AG09309 (cell line): ENCODE data around the gene NPEPPS.
"Not testable (repeated sequence)": the region's sequence is repeated elsewhere in the genome, so short reads cannot be mapped to it uniquely, and the experiment has no call there.

Source experiments
- DNase-seq: peaks from one replicate; pipeline ENCODE4 v3.0.0-alpha.2; 2010; ENCODE audit warnings: low read depth
- H3K4me3 ChIP-seq: 2 replicates; pipeline ENCODE4 v1.5.1; 2011; ENCODE audit warnings: mild to moderate bottlenecking, low read depth, low read length, moderate library complexity; ENCODE audit not compliant: control insufficient read depth
- TF ChIP-seq, protein P1 (sequence below): IDR thresholded peaks from 2 replicates; pipeline ENCODE4 v1.5.1; 2011; ENCODE audit warnings: mild to moderate bottlenecking, low read depth, low read length, inconsistent platforms; ENCODE audit not compliant: insufficient read depth, control insufficient read depth; ENCODE audit errors: missing control alignments

Gene NPEPPS, protein sequence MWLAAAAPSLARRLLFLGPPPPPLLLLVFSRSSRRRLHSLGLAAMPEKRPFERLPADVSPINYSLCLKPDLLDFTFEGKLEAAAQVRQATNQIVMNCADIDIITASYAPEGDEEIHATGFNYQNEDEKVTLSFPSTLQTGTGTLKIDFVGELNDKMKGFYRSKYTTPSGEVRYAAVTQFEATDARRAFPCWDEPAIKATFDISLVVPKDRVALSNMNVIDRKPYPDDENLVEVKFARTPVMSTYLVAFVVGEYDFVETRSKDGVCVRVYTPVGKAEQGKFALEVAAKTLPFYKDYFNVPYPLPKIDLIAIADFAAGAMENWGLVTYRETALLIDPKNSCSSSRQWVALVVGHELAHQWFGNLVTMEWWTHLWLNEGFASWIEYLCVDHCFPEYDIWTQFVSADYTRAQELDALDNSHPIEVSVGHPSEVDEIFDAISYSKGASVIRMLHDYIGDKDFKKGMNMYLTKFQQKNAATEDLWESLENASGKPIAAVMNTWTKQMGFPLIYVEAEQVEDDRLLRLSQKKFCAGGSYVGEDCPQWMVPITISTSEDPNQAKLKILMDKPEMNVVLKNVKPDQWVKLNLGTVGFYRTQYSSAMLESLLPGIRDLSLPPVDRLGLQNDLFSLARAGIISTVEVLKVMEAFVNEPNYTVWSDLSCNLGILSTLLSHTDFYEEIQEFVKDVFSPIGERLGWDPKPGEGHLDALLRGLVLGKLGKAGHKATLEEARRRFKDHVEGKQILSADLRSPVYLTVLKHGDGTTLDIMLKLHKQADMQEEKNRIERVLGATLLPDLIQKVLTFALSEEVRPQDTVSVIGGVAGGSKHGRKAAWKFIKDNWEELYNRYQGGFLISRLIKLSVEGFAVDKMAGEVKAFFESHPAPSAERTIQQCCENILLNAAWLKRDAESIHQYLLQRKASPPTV

DNA sequence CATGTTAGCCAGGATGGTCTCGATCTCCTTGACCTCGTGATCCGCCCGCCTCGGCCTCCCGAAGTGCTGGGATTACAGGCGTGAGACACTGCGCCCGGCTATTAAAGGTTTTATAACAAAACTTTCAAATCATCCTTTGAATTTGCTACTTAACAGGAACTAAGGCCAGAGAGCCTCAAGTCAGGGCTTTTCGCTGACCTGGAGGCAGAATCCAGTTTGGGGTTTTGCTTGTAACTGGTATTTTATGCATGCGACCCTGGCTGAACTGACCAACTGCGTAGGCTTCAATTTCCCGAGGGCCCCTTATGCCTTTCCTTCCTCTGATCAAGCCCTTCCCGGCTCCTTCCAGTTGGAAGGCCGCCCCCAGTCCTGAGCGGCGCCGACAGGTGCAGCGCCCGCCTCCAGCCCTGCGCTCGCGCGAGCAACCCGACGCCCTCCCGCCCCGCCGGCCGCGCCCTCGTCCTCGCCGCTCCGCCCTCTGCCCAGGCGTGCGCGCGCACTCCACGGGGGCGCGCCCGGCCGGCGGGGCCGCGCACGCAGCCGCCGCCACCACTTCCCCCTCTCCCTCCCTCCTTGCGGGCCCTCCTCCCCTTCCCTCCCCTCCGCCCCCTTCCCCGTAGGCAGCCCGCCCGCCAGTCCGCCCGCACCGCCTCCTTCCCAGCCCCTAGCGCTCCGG is at the start of gene NPEPPS:
NPEPPS (plus strand) TSS at position 552 of the 676 bp plus-strand sequence. CDS start 193 bp downstream, outside the sequence.
- DNase-seq = peak; percentile 32
- peak within 1 kb of the TSS; percentile 61 for H3K4me3 ChIP-seq

DNA sequence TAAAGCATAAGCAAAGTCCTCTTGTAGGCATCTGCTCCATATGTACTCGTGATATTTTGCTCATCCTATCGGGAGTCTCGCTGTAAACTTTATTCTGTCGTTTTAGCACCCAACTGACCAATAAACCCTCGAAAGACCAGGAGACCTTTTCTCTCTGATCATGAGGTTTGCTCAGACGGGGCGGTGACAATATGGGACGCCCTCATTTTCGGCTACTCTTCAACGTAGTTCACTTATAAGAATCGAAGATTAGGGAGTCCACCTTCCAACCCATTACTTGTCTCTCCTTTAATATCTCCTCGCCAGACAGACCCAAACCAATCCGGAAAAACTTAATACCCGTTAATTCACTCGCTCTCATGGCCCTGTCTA is 39.1 kb upstream of the NPEPPS start:
- not testable (repeated sequence) for DNase-seq
- peak overlapping the region; percentile 60 for H3K4me3 ChIP-seq

DNA sequence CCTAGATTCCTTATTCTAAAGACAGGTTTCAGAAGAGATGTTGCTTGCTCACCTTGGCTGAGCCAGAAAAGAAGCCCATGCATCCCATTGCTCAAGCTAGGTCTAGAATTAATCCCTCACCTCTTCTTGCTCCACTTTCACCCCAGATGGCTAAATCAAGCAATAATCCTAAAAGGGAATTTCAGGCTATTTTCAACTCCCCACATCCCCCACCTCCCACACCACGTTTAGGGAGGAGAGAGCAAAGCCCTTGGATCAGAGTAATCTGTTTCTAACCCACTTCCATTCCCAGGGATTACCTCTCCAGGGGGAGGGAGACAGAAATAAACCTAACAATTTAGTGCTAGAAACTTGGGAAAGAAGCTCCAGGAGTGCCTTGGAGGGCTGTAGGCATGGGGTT is 31.8 kb upstream of the NPEPPS start:
- DNase-seq, H3K4me3 ChIP-seq: not testable (repeated sequence)

DNA sequence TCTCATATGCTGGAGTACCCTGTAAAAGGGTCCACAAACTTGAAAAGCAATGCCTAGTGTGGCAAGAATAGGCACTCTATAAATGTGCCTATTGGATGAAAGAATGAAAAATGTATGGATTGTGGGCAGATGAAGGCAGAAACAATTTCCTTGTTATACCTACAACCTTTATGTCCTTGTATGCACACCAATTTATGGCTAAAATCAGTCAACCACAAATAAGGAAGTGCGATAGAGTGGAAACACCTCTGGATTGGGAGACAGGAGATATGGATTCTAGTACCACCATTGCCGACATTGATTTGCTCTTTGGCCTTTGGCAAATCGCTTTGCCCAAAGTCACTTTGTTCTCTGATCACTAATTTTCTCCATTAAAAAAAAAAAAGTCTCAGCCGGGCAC is 31.4 kb upstream of the NPEPPS start:
- DNase-seq, H3K4me3 ChIP-seq: not testable (repeated sequence)

DNA sequence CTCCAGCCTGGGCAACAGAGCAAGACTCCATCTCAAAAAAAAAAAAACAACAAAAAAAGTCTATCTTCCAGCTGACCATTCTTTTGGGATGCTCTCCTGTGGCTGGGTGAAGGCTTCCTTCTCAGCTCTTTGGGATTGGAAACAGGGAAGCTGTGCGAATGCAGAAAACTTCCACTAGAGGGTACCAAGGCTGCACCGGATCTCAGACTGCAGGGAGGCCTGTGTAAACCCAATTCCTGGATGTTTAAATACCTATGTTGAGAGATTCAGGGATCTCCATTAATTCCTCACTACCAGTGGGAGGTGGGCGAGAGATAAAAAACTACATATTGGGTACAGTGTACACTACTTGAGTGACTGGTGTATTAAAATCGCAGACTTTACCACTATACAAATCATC is 30.3 kb upstream of the NPEPPS start:
- TF ChIP-seq, protein P1, sequence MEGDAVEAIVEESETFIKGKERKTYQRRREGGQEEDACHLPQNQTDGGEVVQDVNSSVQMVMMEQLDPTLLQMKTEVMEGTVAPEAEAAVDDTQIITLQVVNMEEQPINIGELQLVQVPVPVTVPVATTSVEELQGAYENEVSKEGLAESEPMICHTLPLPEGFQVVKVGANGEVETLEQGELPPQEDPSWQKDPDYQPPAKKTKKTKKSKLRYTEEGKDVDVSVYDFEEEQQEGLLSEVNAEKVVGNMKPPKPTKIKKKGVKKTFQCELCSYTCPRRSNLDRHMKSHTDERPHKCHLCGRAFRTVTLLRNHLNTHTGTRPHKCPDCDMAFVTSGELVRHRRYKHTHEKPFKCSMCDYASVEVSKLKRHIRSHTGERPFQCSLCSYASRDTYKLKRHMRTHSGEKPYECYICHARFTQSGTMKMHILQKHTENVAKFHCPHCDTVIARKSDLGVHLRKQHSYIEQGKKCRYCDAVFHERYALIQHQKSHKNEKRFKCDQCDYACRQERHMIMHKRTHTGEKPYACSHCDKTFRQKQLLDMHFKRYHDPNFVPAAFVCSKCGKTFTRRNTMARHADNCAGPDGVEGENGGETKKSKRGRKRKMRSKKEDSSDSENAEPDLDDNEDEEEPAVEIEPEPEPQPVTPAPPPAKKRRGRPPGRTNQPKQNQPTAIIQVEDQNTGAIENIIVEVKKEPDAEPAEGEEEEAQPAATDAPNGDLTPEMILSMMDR = peak; percentile 53
- not testable (repeated sequence) for H3K4me3 ChIP-seq, DNase-seq

DNA sequence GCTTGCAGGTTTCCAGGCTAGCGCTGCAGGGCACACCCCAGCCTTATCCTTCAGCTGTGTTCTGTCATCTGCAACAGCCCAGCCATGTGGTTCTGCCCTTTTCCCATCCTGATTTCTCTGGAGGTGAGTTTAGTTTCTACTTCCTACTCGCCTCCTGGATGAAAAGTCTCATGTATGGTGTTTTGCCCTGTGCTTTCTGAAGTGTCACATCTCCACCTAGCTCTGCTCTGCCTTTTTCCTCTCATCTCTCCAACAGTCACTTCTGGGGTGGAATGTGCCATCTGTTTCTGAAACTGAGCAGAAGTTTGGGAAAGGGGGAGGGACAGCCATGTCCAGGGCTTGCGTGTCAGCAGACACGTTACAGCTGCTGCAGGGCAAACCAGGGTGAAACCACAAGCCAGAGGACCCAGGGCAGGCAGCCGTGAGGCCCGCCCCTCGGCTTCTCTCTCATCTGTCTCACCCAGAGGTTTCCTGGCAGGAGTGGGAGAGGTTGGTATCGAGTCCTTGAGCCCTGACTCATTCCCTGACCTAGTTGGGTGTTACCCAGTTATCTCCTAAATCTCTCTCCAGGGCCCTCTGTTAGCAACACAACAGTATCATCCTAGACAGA is 28.7 kb upstream of the NPEPPS start:
- not testable (repeated sequence) for DNase-seq, H3K4me3 ChIP-seq

DNA sequence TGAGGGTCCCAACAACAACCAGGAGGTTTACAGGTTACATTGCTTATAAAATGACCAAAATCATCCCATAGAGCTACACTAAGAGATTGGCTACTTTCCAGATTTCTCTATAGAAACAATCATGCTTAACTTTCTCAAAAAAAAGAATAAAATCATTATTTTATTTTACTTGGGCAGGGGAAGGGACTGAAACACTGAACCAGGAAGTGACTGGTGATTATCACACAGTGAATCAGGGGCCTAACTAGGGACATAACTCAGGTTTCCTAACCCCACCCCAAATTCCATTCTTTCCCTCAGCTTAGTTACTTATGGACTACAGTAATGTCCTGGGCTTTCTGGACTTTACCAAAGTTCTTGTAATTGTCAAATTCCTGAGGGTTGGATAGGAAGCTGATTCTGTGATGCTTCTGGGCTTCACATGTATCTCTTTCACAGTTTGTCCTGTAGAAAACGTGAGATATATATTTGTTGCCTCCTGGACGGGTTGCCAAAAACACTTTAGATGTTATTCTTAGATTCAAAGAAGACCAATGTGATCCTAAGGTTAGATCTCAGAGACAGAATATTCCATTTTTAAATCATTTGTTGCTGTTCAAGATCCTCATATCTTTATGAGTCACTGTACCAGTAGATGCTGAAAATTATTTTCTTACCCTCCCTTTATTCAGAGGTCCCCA is 28.0 kb upstream of the NPEPPS start:
- not testable (repeated sequence) for DNase-seq, H3K4me3 ChIP-seq

DNA sequence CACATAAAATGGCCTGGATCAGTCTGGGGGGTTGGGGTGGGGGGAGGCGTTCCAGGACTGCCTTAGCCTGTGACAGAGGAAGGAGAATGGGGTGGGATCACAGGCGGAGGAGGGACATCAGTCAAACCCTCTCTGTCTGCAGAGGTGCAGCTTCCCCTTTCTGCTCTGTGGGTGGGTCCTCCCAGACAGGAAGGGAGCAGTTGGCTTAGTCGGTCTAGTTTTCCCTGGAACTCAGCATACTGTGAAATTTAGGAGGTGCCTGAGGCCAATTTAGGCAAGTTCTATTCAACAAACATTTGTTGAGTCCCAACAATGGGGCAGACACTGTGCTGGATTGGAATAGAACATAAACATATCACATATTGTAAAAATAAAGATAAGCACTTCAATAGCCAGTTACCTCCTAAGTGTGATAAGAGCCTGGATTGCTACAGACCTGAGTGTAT is 19.2 kb upstream of the NPEPPS start:
- H3K4me3 ChIP-seq, DNase-seq: not testable (repeated sequence)

DNA sequence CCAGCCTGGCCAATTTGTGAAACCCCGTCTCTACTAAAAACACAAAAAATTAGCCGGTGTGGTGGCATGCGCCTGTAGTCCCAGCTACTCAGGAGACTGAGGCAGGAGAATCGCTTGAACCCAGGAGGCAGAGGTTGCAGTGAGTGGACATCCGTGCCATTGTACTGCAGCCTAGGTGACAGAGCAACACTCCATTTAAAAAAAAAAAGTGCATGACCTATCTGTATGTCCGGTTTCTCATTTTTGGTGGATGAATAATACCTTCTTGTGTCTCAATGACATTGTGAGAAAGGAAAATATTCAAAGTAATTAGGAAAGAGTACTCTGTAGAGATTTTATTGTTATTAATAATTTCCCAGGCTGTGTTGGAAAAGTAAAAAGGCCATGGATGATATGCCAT is 17.6 kb upstream of the NPEPPS start:
- DNase-seq, H3K4me3 ChIP-seq: not testable (repeated sequence)

DNA sequence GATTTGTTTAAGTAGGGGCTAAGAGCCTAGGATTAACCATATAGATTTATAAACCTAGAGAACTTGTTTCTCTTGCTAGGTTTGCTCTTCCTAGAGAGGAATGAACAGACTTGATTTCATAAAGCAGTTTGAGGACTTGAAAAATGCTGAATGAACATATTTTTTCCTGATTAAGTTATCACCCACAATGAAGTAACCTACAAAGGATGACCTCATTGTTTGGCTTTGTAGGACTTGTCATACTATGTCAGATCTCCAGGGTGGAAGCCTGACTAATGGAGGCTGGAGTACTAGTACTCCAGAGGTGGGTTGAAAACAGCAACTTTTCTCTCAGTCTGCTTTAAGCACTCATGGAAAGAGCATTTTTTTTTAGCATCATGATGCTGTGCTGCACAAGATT is 12.0 kb upstream of the NPEPPS start:
- H3K4me3 ChIP-seq, DNase-seq: not testable (repeated sequence)

DNA sequence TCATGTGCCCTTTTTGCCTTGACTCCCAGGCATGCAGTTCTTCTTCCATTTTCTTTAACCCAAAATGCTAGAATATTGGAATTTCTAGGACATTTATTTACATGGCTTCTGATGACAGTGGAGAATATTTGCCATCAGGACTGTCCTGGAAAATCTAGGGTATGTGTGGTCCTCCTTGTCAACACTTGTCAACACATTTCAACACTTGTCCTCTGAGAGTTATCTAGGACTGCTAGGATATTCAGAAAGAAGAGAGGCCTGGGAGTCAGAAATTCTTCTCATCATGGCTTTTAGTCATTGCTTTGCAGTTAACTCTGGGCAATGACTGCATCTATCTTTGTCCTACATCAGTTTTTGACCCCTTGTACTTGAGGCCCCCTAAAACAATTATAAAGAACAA is 11.5 kb upstream of the NPEPPS start:
- not testable (repeated sequence) for DNase-seq, H3K4me3 ChIP-seq

DNA sequence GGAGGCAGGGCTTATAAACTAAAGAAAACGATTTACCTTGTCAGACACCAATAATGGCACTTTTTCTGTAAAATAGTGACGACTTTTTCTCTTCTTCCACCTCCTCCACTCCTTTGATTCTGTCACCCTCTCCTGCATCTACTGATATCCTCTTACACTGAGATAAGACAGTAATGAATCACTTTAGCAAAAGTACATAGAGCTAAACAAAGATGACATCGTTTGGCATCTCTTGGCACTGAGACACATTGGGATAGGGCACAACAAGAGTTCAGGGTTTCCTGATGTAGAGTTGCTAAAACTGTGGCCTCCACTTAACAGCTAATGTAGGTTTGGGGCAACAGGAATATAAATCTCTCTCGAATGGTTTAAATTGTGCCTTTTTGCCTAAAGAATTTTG is 10.6 kb upstream of the NPEPPS start:
- DNase-seq, H3K4me3 ChIP-seq: not testable (repeated sequence)

DNA sequence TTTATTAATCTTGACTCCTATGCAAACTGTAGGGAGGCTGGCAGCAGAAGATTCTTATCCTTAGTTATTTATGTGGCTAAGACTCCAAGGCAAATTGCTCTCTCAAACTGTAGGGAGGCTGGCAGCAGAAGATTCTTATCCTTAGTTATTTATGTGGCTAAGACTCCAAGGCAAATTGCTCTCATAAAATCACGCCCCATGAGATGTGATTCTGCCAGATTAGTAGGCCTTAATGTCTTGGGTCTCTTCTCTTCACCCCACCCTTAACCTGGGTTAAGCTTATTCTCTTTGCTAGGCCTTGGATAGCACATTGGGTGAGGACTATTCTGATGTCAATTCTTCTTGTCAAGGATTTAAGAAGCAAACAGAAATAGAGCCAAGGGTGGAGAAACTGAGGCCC is 9.5 kb upstream of the NPEPPS start:
- not testable (repeated sequence) for H3K4me3 ChIP-seq, DNase-seq

DNA sequence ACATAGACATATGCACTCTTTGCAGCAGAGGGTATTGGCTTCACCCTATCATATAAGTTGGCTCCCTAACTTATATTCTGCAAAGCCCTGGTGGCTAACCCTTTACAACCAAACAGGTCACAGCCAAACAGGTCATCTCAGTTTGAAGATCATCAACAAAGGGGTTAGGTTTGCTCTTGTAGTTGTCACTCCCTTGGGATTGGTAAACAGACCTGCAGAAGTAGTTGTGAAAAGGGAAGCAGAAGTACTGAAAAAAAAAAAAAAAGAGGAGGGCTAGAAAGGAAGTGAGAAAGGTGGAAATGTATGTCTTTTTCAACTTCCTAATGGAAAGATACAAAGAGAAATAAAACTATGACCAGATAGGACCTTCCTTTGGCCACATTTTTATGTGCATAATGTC is 8.6 kb upstream of the NPEPPS start:
- not testable (repeated sequence) for H3K4me3 ChIP-seq, DNase-seq

DNA sequence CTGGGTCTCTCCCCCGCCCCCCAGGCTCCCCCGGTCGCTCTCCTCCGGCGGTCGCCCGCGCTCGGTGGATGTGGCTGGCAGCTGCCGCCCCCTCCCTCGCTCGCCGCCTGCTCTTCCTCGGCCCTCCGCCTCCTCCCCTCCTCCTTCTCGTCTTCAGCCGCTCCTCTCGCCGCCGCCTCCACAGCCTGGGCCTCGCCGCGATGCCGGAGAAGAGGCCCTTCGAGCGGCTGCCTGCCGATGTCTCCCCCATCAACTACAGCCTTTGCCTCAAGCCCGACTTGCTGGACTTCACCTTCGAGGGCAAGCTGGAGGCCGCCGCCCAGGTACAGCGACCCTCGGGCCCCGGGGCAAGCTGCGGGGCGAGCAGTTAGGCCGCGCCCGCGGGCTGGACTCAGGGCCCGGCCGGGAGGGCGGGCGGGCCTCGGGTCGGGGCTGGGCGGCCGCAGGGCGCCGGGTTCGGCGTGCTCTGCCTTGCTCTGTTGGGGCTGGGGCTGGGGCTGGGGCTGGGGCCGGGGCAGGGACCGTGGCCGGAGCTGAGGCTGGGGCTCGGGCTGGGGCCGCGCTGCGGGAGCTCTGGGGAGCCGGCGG is 419 bp downstream of the NPEPPS start:
- peak overlapping the region; percentile 61 for H3K4me3 ChIP-seq
- not testable (repeated sequence) for DNase-seq

DNA sequence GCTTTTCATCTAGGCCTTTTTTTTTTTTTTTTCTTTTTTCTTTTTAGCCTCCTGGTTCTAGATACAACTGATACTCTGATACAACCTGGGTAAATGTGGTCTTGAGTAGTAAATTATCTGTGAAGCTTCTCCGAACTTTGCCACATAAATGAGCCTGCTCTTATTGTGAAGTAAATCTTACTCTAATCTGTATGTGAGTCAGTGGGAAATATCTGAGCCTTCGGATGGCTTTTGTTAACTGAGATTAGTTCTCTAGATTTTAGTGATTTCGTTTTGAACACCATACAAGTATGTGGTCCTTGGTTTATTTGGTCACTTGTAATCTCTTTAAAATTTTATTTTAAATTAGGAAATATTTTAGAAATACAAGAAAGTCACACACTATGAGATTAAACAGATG is 8.2 kb downstream of the NPEPPS start:
- DNase-seq = peak; percentile 7
- H3K4me3 ChIP-seq = not testable (repeated sequence)
